GM23338 (cell line): ENCODE results near the gene RAB11FIP3.
A peak's percentile ranks its signal among the peaks of the same experiment; 100 is the strongest.
"Not testable (repeated sequence)": the region's sequence is repeated elsewhere in the genome, so short reads cannot be mapped to it uniquely, and the experiment has no call there.

Experiments
- EZH2 ChIP-seq: fragments of 200-600 bp; sonication (generic); IDR thresholded peaks from one replicate; pipeline ENCODE4 v1.8.0; 2017; ENCODE audit warnings: antibody characterized with exemption, mild to moderate bottlenecking, low read depth; ENCODE audit not compliant: unreplicated experiment
- POLR2AphosphoS5 ChIP-seq: IDR thresholded peaks from 2 replicates; pipeline ENCODE4 v1.6.1; 2016; ENCODE audit warnings: antibody characterized with exemption, low read depth
- TF ChIP-seq, protein P1 (sequence below), 2 experiments: fragments of 200-600 bp in 1 of 2; sonication (generic) in 1 of 2; conservative IDR thresholded peaks; 2 replicates each; pipeline versions ENCODE4 v1.5.1 to v1.6.1; 2016 to 2017; ENCODE audit warnings: antibody characterized with exemption in 2 of 2, low read depth in 2 of 2, mild to moderate bottlenecking in 2 of 2, moderate library complexity in 1 of 2

DNA sequence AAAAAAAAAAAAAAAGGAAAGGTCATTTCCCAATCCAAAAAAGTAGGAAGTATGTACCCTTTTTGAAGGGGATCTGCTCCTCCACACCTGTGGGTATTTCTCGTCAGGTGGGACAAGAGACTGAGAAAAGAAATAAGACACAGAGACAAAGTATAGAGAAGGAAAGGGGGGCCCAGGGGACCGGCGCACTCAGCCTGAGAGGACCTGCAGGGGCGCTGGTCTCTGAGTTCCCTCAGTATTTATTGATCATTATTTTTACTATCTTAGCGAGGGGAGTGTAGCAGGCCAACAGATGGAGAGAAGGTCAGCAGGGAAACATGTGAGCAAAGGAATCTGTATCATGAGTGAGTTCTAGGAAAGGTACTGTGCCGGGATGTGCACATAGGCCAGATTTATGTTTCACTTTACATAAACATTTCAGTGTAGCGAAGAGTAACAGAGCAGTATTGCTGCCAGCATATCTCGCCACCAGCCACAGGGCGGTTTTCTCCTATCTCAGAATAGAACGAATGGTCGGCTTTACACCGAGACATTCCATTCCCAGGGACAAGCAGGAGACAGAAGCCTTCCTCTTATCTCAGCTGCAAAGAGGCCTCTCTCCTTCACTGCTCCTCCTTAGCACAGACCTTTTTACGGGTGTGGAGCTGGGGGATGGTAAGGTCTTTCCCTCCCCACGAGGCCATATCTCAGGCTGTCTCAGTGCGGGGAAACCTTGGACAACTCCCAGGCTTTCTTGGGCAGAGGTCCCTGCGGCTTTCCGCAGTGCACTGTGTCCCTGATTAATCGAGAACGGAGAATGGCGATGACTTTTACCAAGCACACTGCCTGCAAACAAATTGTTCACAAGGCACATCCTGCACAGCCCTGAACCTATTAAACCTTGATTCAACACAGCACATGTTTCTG lies 37.4 kb upstream of the RAB11FIP3 start:
- TF ChIP-seq, protein P1, sequence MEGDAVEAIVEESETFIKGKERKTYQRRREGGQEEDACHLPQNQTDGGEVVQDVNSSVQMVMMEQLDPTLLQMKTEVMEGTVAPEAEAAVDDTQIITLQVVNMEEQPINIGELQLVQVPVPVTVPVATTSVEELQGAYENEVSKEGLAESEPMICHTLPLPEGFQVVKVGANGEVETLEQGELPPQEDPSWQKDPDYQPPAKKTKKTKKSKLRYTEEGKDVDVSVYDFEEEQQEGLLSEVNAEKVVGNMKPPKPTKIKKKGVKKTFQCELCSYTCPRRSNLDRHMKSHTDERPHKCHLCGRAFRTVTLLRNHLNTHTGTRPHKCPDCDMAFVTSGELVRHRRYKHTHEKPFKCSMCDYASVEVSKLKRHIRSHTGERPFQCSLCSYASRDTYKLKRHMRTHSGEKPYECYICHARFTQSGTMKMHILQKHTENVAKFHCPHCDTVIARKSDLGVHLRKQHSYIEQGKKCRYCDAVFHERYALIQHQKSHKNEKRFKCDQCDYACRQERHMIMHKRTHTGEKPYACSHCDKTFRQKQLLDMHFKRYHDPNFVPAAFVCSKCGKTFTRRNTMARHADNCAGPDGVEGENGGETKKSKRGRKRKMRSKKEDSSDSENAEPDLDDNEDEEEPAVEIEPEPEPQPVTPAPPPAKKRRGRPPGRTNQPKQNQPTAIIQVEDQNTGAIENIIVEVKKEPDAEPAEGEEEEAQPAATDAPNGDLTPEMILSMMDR (conservative IDR thresholded peaks at IDR 0.05; ENCODE audit: low read depth in 2 of 2), result peak in 1 of 2 experiments; percentile 23; a peak in 3 of 4 replicates
- not testable (repeated sequence) for TF ChIP-seq EZH2, POLR2AphosphoS5
